GM12891 (cell line): ENCODE results near the gene LMBRD1.

Experiments used
- DNase-seq: peaks from one replicate; pipeline ENCODE4 v3.0.0; 2011; ENCODE audit warnings: low spot score; ENCODE audit not compliant: insufficient read length
- FAIRE-seq: peaks from 2 replicates; lab custom pipeline; 2011; peaks lifted over from hg19 to GRCh38; lab: Jason Lieb, UNC
- PAX5 ChIP-seq: IDR thresholded peaks from 2 replicates; pipeline ENCODE4 v1.6.1; 2011; ENCODE audit warnings: low read length, moderate library complexity, mild to moderate bottlenecking; ENCODE audit not compliant: insufficient read depth, severe bottlenecking
- POLR2A ChIP-seq: IDR thresholded peaks from 2 replicates; pipeline ENCODE4 v1.6.1; 2011; ENCODE audit warnings: low read depth, low read length, control low read depth
- POLR2AphosphoS5 ChIP-seq: IDR thresholded peaks from 2 replicates; pipeline ENCODE4 v1.6.1; 2011; ENCODE audit warnings: low read depth, low read length, control low read depth
- POU2F2 ChIP-seq: IDR thresholded peaks from 2 replicates; pipeline ENCODE4 v1.6.1; 2011; ENCODE audit warnings: low read depth, mild to moderate bottlenecking, control low read depth, low read length, moderate library complexity
- SPI1 ChIP-seq: IDR thresholded peaks from 2 replicates; pipeline ENCODE4 v1.6.1; 2011; ENCODE audit warnings: low read depth, low read length, control low read depth
- TAF1 ChIP-seq: IDR thresholded peaks from 2 replicates; pipeline ENCODE4 v1.6.1; 2011; ENCODE audit warnings: low read depth, low read length, control low read depth

The LMBRD1 gene

GRCh38 chr6:69763763-69764162 is 33.0 kb downstream of the LMBRD1 start:
- TF ChIP-seq POLR2AphosphoS5, result no peak
- FAIRE-seq, result no peak

DNA sequence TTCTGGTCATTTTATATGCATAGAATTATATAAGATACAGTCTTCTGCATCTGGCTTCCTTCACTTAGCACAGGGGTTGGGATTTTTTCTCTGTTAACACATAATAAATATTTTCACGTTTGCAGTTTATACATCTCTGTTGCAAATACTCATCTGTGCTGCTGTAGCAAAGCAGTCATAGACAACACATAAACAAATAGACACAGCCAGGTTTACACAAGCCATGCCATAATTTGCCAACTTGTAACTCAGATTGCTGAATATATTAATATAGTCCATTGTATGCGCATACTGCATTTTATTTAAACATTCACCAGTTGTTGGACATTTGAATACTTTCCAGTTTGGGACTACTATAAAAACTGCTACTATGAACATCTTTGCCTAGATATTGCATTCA is 35.0 kb downstream of the LMBRD1 start:
- no peak for TF ChIP-seq SPI1
- no peak for TF ChIP-seq TAF1
- DNase-seq, result no peak
- no peak for FAIRE-seq

More at GRCh38 chr6:69763763-69764162, 33.0 kb downstream of the LMBRD1 start:
- DNase-seq, result no peak

DNA sequence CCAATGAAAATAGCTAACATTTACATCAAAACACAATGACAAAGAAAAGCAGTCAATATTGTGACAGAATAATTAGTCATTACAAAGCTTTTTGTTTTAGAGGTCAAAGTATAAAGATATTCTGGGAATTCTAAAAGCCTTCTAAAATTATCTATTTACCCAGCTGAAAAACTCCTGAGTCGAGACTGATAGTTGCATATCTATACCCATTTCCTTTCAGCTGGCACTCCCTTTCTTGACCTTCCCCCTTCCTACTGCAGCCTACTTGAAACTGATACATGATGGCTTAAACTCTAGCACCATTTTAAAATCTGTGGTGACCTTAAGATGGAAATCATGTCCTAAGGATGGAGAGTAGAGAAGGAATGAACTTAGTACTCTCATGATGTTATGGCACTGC is 38.6 kb downstream of the LMBRD1 start:
- TF ChIP-seq POU2F2, result no peak
- no peak for TF ChIP-seq PAX5
- TF ChIP-seq POLR2A, result no peak
- no peak for TF ChIP-seq TAF1
- no peak for TF ChIP-seq SPI1
- no peak for TF ChIP-seq POLR2AphosphoS5
- DNase-seq (no peak), FAIRE-seq (no peak)

GRCh38 chr6:69756907-69757306 is 39.9 kb downstream of the LMBRD1 start:
- no peak for FAIRE-seq
- TF ChIP-seq PAX5 (no peak), SPI1 (no peak), POLR2A (no peak), TAF1 (no peak), POLR2AphosphoS5 (no peak), POU2F2 (no peak)

DNA sequence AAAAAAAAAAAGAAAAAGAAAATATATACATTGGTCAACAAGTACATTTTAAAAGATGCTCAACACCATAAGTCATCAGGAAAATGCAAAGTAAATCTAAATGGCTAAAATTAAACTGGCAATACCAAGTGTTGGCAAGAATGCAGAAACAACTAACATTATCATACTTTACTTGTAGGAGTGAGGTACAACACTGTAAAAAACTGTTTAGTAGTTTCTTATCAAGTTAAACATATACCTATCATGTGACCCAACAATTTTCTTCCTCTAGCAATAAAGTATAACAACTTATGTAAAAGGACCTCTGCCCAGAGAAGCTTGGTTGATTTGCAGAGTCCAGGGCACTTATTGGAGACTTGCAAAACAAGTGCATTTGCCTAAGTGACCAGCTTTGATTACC is 40.4 kb downstream of the LMBRD1 start:
- no peak for FAIRE-seq
- no peak for DNase-seq
- no peak for TF ChIP-seq PAX5
- TF ChIP-seq TAF1, result no peak
- no peak for TF ChIP-seq POU2F2
- no peak for TF ChIP-seq SPI1
- TF ChIP-seq POLR2A, result no peak
- no peak for TF ChIP-seq POLR2AphosphoS5

More at GRCh38 chr6:69756907-69757306, 39.9 kb downstream of the LMBRD1 start:
- no peak for DNase-seq

GRCh38 chr6:69735027-69735426 is 61.8 kb downstream of the LMBRD1 start:
- DNase-seq (no peak), FAIRE-seq (peak; percentile 59)
- TF ChIP-seq TAF1 (no peak), POLR2AphosphoS5 (no peak), SPI1 (no peak), PAX5 (no peak), POLR2A (no peak), POU2F2 (no peak)

DNA sequence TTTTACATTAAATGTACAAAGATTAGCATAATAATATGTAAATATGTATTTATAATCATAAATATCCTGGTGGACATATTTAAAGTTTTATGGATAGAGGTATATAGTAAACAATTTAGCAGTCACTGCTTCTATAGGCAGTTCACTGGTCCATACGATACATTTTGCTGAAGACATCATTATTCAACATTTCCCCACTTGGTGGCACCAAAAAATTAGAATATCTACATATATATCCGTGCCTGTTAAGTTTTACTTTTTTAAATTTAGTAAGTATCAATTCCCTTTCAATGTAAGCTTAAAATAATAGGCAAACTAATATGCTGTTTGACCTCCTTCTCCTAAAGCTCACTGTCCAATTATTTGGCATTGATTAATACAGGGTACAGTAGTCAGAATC is 64.2 kb downstream of the LMBRD1 start:
- peak; percentile 16 for FAIRE-seq
- DNase-seq, result no peak
- no peak for TF ChIP-seq TAF1
- no peak for TF ChIP-seq POU2F2
- TF ChIP-seq SPI1, result no peak
- no peak for TF ChIP-seq POLR2A
- no peak for TF ChIP-seq POLR2AphosphoS5
- no peak for TF ChIP-seq PAX5

DNA sequence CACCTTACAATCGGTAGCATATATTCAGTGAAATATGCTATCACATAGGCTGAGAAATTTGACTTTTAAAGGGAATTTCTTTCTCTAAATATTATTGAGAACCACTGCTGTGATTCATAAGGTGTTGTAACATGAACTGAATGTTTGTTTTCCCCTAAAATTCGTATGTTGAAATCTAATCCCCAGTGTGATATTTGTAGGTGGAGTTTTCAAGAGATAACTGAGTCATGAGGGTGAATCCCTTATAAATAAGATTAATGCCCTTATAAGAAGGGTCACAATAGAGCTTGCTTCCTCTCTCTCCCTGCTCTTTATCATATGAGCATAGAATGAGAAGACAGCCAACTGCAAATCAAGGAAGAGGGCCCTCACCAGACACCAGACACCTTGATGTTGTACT is 64.8 kb downstream of the LMBRD1 start:
- no peak for TF ChIP-seq POU2F2
- TF ChIP-seq PAX5, result no peak
- TF ChIP-seq TAF1, result no peak
- TF ChIP-seq POLR2A, result no peak
- no peak for TF ChIP-seq POLR2AphosphoS5
- TF ChIP-seq SPI1, result no peak
- no peak for DNase-seq
- no peak for FAIRE-seq

GRCh38 chr6:69729870-69730449 is 66.8 kb downstream of the LMBRD1 start:
- TF ChIP-seq POLR2AphosphoS5, result no peak
- TF ChIP-seq SPI1, result no peak
- no peak for TF ChIP-seq PAX5
- TF ChIP-seq POU2F2, result no peak
- no peak for TF ChIP-seq POLR2A
- FAIRE-seq (no peak), DNase-seq (no peak)

- TF ChIP-seq POU2F2, result no peak
- TF ChIP-seq POLR2AphosphoS5, result no peak
- TF ChIP-seq POLR2A, result no peak
- TF ChIP-seq SPI1, result no peak
- TF ChIP-seq TAF1, result no peak
- TF ChIP-seq PAX5, result no peak
- no peak for FAIRE-seq
These were observed 74.1 kb downstream of the LMBRD1 start for GRCh38 chr6:69722683-69723082.

DNA sequence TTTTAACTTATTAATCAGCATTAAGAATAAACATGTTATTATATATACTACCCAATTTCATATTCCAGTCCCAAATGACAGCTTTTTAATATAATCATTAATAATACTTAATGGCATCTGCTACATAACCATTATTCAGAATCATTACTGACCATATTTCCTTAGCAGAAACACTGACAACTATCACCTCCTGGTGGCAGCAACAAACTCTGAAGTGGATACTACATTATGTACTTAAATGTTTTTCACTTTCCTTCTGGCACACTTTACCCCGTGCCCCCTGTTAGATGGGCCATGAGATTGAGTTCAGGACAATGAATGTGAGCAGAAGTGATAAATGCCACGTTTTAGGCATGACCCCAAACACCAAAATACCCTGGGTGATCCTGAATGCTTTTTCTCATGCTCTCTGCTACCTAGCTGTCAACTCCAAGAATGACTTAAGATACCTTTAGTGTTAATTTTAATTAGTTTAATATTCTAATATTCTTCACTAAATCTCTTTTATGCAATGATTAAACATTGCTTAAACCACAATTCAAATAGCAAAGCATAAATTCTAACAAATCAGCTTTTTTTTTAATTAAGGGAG is 77.1 kb downstream of the LMBRD1 start:
- peak; percentile 71 for FAIRE-seq
- no peak for DNase-seq
- TF ChIP-seq POU2F2 (no peak), SPI1 (no peak), POLR2AphosphoS5 (no peak), PAX5 (no peak), TAF1 (no peak), POLR2A (no peak)

More at GRCh38 chr6:69722683-69723082, 74.1 kb downstream of the LMBRD1 start:
- DNase-seq, result no peak
